ES-I3 (cell line): ENCODE results near the gene VPS37B.
"Not testable (repeated sequence)": the region's sequence is repeated elsewhere in the genome, so short reads cannot be mapped to it uniquely, and the experiment has no call there.

Experiments used
- H3K36me3 ChIP-seq: 2 replicates; pipeline ENCODE4 v1.6.1; 2013; ENCODE audit warnings: mild to moderate bottlenecking, low read length, control low read depth, moderate library complexity; ENCODE audit not compliant: insufficient read depth
- H3K4me1 ChIP-seq: 2 replicates; pipeline ENCODE4 v1.6.1; 2013; ENCODE audit warnings: mild to moderate bottlenecking, control low read depth, low read length; ENCODE audit not compliant: insufficient read depth
- H3K9ac ChIP-seq: 2 replicates; pipeline ENCODE4 v1.6.1; 2013; ENCODE audit warnings: low read depth, mild to moderate bottlenecking, low read length, moderate library complexity
- H3K9me3 ChIP-seq: 2 replicates; pipeline ENCODE4 v1.6.1; 2013; ENCODE audit warnings: mild to moderate bottlenecking, low read length, moderate library complexity; ENCODE audit not compliant: control insufficient read depth, insufficient read depth

VPS37B gene

DNA sequence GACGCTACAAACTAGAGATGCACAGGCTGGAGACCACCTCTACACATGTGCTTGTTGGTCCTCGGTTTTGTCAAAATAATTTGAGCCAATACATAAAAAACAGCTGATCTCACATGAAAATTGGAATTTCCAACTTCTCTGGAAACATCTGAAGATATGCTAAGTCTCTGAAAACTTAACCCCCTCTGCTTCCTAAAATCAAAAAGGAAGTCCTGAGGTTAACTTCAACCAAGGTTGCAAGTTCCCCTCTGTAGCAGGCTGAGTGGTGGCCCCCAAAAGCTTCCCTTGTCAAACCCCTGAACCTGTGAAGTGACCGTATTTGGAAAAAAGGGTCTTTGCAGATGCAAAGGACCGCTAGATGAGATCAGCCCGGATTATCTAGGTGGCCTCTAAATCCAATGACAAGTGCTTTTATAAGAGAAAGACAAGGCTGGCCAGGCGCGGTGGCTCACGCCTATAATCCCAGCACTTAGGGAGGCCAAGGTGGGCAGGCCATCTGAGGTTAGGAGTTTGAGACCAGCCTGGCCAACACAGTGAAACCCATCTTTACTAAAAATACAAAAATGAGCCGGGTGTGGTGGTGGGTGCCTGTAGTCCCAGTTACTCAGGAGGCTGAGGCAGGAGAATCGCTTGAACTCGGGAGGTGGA, 32.0 kb upstream of the VPS37B start:
- Histone ChIP-seq H3K9me3 (no peaks in the 10 kb centered on the region), H3K9ac (no peak overlapping the region)

GRCh38 chr12:122921917-122922316, 26.0 kb upstream of the VPS37B start:
- Histone ChIP-seq H3K4me1 (no peaks in the 10 kb centered on the region; the same call in 1 of the 2 replicates), H3K9me3 (no peaks in the 10 kb centered on the region), H3K36me3 (no peaks in the 10 kb centered on the region), H3K9ac (no peak overlapping the region)

More for the DNA sequence above, 32.0 kb upstream of the VPS37B start:
- Histone ChIP-seq H3K4me1 (no peaks in the 10 kb centered on the region), H3K36me3 (no peaks in the 10 kb centered on the region)

- no peak overlapping the region for H3K9ac ChIP-seq
- H3K36me3 ChIP-seq = no peaks in the 10 kb centered on the region
- no peaks in the 10 kb centered on the region for H3K9me3 ChIP-seq
- no peaks in the 10 kb centered on the region; the same call in 1 of the 2 replicates for H3K4me1 ChIP-seq
These were observed 24.8 kb upstream of the VPS37B start for GRCh38 chr12:122920687-122921086.

- Histone ChIP-seq H3K36me3 (no peaks in the 10 kb centered on the region), H3K9ac (no peak overlapping the region), H3K9me3 (no peaks in the 10 kb centered on the region), H3K4me1 (no peaks in the 10 kb centered on the region; the same call in 1 of the 2 replicates)
These were observed 22.9 kb upstream of the VPS37B start for GRCh38 chr12:122918827-122919226.

DNA sequence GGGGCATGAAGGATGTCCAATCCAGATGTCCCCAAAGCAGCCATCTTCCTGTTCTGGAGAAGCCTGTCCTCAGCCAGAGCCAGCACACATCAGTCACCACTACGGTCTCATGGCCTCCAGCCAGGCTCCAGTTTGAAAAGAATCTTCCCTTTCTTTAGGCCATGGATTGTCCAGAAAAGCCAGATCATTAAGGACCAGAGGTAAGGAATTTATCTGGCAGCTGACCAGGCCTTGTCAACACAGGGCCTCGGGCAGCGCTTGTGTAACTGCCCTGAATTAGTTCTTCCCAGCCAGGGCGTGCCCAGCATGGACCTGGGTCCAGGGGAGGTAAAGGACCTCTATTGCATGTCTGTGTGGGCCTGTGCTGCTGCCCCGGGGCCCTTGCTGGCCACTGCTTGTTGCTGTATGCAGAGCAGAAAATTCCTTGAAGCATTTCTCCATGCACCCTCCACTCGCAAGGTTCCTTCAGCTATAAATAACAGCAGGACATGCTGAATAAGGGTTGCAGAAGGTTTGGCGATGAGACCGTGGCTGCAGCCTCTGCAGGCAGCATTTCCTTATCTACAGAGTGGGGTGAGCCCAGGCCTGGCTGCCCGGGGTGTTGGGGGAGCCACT, 21.7 kb upstream of the VPS37B start:
- no peaks in the 10 kb centered on the region for H3K9me3 ChIP-seq
- no peaks in the 10 kb centered on the region; the same call in 1 of the 2 replicates for H3K4me1 ChIP-seq
- no peak overlapping the region for H3K9ac ChIP-seq
- no peaks in the 10 kb centered on the region for H3K36me3 ChIP-seq

GRCh38 chr12:122909442-122910288, 13.7 kb upstream of the VPS37B start:
- no peaks in the 10 kb centered on the region for H3K36me3 ChIP-seq
- peaks cover 6% of the 10 kb centered on the region for H3K4me1 ChIP-seq
- no peaks in the 10 kb centered on the region for H3K9me3 ChIP-seq
- H3K9ac ChIP-seq = no peak overlapping the region

GRCh38 chr12:122908915-122909314, 13.0 kb upstream of the VPS37B start:
- Histone ChIP-seq H3K9me3 (no peaks in the 10 kb centered on the region), H3K36me3 (no peaks in the 10 kb centered on the region), H3K9ac (no peak overlapping the region), H3K4me1 (peaks cover 6% of the 10 kb centered on the region)

DNA sequence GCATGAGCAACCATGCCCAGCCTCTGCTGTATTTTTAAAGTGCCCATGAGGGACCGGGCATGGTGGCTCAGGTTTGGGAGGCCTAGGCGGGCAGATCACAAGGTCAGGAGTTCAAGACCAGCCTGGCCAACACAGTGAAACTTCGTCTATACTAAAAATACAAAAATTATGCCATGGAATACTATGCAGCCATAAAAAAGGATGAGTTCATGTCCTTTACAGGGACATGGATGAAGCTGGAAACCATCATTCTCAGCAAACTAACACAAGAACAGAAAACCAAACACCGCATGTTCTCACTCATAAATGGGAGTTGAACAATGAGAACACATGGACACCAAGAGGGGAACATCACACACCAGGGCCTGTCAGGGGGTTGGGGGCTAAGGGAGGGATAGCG, 9.3 kb upstream of the VPS37B start:
- not testable (repeated sequence) for H3K36me3 ChIP-seq, H3K9me3 ChIP-seq, H3K9ac ChIP-seq
- peaks cover 13% of the 10 kb centered on the region for H3K4me1 ChIP-seq

DNA sequence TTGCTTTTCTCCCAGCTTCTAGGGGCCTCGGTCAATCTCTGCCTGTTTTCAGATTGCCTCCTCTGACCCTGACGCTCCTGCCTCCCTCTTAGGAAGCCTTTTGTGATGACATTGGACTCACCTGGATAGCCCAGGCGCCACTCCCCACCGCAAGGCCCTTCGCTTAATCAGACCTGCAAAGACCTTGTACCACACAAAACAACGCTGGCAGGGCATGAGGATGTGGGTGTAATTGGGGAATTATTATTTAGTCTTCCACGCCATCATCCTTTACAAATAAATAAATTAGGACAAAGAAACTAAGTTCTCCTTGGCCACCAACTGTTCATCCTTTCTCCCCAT, 7.7 kb upstream of the VPS37B start:
- Histone ChIP-seq H3K9me3 (no peaks in the 10 kb centered on the region), H3K9ac (no peak overlapping the region), H3K36me3 (no peaks in the 10 kb centered on the region), H3K4me1 (peaks cover 8% of the 10 kb centered on the region; the same call in 1 of the 2 replicates)

DNA sequence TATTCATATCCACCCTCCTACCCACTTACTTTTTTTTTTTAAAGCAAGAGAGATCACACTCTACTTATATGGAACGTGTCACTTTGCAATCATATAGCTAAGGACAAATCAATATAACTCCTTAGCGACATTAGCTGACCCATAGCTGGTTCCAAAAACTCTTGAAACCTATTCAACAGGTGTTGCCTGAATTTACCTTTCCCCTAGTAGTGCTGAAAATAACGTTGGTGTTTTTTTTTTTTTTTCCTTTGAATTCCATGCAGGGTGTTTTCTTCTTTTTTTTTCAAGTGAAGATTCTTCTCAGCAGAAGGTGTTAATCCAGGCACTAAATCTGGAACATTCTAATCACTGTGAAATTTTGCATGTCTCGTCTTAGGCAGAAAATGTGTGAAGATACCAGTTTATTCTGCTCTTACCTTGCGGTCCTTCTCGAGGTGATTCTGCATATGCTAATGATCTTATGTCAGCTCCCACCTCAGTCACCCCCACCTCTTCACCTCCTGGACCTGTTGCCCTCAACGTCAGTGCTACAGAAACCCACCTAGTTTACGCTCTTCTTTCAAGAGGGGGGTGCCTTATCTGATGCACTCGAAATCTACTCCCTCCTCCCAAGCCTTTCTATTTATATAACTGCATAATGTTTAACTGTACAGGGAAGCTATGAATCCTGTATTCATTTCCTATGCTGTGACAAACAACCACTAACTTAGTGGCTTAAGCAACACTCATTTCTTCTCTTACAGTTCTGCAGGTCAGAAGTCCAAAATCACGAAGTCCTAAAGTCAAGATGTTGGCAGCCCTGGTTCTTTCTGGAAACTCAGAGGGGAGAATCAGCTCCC, 7.1 kb upstream of the VPS37B start:
- Histone ChIP-seq H3K9ac (no peak overlapping the region), H3K9me3 (no peaks in the 10 kb centered on the region), H3K4me1 (peaks cover 8% of the 10 kb centered on the region; the same call in 1 of the 2 replicates), H3K36me3 (no peaks in the 10 kb centered on the region)

DNA sequence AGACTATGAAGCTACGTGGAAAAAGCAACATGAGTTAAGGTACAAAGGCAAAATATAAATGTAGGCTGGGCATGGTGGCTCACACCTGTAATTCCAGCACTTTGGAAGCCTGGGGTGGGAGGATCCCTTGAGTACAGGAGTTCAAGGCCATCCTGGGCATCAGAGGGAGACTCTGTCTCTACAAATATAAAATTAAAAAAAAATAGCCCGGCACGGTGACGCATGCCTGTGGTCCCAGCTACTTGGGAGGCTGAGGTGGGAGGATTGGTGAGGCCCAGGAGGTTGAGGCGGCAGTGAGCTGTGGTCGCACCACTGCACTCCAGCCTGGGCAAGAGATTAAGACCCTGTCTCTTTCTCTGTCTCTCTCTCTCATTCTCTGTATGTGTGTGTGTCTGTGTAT, 4.0 kb upstream of the VPS37B start:
- Histone ChIP-seq H3K36me3 (no peaks in the 10 kb centered on the region), H3K9ac (no peak overlapping the region), H3K4me1 (peaks cover 8% of the 10 kb centered on the region; the same call in 1 of the 2 replicates), H3K9me3 (no peaks in the 10 kb centered on the region)

- Histone ChIP-seq H3K4me1 (peaks cover 17% of the 10 kb centered on the region), H3K36me3 (no peaks in the 10 kb centered on the region), H3K9me3 (no peaks in the 10 kb centered on the region), H3K9ac (no peak overlapping the region)
These were observed 738 bp upstream of the VPS37B start for GRCh38 chr12:122896662-122897061.

DNA sequence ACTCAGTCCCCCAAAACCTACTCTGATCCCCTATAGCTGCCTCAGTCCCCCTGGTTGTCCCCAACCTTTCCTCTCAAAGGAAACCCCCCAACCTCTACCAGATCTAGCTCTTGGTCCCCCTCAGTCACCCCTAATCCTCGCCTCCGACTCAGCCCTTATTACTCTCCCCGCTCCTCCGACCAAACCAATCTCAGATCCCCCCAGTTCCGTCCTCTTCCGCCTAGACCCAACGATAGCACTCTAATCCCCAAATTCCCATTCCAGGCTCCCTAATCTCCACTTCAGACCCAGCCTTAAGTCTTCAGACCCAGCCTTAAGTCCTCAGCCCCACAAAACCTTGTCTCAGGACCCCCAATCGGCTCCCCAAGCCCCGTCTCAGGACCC, 612 bp downstream of the VPS37B start:
- Histone ChIP-seq H3K4me1 (peaks cover 28% of the 10 kb centered on the region), H3K9ac (peak overlapping the region; percentile 94), H3K9me3 (no peaks in the 10 kb centered on the region), H3K36me3 (no peaks in the 10 kb centered on the region)
